ENCODE results near the gene CLDN7.

GRCh38 chr17:7219229-7219811, 43.0 kb downstream of the CLDN7 start:
- no peak for TF ChIP-seq POLR2A (IDR thresholded peaks at IDR 0.05)
- TF ChIP-seq CTCF (IDR thresholded peaks at IDR 0.05): no peak
- TF ChIP-seq EP300 (IDR thresholded peaks at IDR 0.05): no peak

Measured in tibial nerve (tissue), 4 donors.